Inflammatory macrophage treated with lipopolysaccharide for 4 hours (primary cell): ENCODE results near the gene CD34.
"Not testable (repeated sequence)": the region's sequence is repeated elsewhere in the genome, so short reads cannot be mapped to it uniquely, and the experiment has no call there.

Source experiments
- DNase-seq: peaks from one replicate; pipeline ENCODE4 v3.0.0-alpha.2; 2020

Gene CD34

DNA sequence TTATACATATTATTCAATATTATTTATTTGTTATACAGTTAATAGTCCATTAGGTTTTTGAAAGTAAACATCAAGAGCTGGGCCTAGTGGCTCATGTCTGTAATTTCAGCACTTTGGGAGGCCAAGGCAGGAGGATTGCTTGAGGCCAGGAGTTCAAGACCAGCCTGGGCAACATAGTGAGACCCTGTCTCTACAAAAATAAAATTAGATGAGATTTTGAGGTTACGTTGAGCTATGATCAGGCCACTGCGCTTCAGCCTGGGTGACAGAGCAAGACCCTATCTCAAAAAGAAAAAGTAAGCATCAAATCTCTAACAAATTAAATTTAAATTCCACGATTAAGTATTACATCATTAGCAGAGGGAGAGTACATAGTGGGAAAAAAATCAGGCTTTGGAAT is 15.0 kb upstream of the CD34 start:
- not testable (repeated sequence) for DNase-seq

DNA sequence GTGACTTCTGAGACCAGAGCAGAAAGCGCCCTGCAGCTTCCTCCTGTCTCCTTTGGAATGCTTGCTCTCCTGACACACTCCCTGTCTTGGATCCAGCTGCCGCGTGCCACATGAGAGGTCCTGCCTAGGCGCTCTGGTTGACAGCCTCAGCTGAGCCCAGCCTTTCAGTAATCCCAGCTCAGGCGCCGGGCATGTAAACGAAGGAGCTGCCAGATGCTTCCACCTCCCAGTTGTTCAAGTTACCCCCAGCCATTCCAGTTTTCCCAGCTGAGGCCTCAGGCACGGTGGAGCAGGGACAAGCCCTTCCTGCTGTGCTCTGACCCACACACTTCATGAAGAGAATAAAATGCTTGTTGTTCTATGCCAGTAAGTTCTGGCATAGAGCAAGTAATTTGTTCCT is 14.3 kb upstream of the CD34 start:
- no peak for DNase-seq

- no peak for DNase-seq
Measured at GRCh38 chr1:207923561-207923960, 12.6 kb upstream of the CD34 start.

DNA sequence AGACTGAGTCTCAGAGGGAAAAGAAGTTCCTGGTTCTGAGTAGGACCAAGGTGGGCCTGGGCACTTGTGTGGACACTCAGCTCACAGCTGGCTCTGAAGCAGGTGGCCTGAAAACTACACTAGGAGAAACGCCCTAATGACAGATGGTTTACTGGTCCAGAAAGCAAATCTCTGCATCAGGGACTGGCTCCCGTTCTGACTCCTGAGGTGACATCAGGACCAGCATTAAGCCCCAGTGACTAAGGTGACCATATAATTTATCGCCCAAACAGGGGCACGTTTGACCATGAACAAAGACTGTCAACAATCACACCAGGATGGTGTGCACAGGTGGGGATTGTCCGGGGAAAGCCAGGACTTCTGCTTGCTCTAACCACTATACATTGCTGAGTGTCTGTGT is 12.2 kb upstream of the CD34 start:
- DNase-seq: no peak

- DNase-seq: no peak
Measured at GRCh38 chr1:207922554-207922953, 11.6 kb upstream of the CD34 start.

GRCh38 chr1:207921321-207921720 is 10.4 kb upstream of the CD34 start:
- no peak for DNase-seq

DNA sequence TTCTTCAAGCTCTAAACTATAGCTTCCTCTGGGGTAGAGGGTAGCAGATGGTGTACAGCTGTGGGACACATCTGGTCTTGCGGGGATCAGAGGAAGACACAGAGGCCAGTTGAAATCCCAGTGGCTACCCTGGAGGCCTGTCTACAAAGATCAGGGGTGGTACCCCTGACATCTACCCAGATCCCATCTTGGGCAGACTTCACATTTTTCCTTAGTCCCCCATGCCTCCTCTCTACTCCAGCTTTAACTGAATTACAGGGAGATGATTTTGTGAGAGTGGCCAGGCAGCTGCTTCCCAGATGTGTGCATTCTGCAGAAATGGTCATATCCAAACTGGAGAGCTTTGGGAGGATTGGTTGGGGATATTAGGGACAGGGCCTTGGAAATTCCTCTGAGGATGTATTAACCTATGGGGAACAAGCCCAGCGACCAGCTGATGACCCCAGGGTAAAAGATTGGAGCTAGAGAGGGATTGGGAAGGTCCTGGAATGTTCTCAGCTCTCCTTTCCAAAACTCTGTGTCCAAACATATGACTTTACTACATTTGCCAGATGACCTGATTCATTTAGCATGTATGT is 9.6 kb upstream of the CD34 start:
- no peak for DNase-seq

DNA sequence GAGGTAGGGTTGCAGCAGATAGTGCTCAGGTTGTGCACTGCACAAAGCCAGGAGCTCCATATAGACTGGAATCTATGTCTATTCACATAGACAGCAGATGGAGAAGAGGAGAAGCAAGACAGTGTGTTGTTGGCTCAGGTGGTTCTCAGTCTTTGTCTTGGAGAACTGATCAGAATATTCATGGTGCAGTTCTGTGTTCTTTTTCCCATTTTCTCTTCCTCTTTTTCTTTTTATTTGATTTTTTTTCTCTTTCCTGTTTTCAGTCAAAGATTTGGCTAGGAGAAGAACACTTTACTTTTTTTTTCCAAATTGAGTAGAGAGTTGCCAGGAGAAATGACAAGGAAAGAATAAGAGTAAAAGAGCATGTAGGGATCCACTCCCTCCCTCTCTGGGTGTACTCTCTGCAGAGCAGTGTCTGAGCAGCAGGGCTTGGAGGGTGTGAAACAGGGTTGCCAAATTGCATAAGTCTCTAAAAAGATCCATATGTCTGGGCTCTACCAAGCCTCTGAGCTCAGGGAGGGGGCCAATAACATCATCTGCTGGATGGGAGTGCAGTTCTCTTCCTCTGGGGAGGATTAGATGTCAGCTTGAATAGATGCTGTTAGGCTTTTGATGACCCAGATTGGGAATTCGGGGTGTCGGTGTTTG is 8.7 kb upstream of the CD34 start:
- no peak for DNase-seq

DNA sequence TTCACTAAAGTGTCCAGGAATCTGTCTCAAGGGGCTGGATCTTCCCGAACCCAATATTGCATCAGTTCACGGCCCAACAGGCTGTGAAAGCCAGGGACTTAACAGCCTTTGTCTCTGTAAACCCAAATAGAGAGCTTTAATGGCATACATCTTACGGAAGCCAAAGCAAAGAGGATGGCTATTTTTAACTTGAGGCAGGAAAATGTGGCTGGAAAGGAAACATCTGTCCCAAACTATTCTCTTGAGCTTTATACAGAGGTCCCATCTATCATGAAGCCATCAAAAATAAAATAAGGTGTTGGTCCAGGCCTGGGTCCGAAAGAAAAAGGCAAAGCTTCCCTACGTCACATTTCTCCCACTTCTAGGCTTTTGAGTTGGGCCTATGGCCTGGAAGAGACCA is 7.7 kb upstream of the CD34 start:
- DNase-seq: no peak

DNA sequence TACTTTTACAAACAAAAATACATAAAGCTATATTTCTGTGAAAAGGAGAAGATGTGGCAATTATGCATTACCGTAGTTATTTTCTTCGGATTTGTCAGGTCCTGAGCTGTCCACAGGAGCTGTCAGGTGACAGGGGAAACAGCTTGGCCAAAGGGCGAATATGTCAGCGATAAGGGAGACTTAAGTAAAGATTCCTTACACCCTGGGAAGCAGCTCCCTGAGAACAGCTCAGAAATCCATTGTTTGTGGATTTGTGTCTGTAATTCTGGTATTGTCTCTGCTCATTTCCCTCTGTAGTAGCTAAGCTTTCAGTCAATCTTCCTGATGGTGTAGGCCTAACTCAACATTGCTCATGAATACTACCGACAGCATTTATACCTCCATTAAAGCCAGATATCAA is 7.1 kb upstream of the CD34 start:
- DNase-seq: no peak

- DNase-seq: no peak
Measured at GRCh38 chr1:207917080-207917479, 6.2 kb upstream of the CD34 start.

GRCh38 chr1:207913951-207914350 is 3.0 kb upstream of the CD34 start:
- DNase-seq: no peak

DNA sequence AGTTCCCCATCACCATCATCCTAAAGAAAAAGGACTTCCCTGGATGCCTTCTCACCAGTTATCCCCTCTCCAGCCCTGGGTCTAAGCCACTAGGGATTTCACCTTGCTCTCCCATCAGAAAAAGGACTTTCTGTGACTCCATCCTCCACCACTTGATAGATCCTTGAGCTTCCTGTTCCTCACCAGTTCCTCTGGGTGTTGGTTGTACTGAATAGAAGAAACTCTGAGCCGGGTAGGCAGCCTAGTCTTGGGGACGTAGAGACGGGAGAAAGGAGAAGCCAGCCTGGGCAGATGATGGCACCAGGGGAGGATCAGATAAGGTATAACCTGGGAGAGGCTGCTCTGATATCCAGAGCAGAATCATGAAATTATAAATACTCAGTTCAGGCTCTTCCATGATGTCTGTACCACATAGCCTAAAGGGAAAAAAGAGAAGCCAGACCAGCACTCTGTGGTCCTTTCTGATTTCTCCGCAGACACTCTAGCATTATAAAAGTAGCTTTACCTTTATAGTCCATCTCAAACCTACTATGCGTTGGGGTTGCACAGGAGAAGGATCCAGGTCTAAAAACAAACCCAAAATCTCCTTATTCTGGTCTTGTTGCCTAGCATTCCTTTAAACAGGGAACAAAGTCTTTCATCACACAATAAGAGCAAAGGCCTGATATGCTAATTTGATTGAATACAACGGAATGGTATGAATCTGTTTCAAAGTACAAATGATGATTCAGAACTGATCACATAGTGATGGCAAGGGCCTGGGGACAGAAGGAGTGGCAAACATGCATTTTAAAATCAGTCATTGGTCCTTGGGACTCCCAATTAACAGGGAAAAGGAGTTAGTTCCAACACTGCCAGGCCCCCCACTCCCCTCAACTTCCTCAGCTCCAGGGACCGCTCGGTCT is 1.2 kb upstream of the CD34 start:
- DNase-seq: peak; percentile 12

DNA sequence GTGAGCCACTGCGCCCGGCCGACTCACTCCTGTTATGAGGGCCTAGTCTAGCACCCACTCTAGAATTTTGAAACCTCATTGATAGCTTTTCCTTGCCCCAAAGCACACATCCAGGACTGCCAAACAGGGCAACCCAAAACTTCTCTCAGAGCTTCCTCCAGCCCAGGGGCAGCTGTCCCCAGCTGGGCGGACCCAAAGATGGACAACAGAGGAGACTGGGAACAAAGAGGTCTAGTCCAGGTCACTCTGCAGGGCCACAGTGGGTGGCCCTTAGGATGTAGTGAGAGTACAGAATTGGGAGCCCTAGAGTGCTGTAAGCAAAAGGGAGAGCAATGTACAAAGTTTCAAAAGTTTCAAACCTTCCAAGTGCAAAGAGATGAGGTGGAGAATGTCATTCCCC is 1.2 kb downstream of the CD34 start:
- DNase-seq: no peak

DNA sequence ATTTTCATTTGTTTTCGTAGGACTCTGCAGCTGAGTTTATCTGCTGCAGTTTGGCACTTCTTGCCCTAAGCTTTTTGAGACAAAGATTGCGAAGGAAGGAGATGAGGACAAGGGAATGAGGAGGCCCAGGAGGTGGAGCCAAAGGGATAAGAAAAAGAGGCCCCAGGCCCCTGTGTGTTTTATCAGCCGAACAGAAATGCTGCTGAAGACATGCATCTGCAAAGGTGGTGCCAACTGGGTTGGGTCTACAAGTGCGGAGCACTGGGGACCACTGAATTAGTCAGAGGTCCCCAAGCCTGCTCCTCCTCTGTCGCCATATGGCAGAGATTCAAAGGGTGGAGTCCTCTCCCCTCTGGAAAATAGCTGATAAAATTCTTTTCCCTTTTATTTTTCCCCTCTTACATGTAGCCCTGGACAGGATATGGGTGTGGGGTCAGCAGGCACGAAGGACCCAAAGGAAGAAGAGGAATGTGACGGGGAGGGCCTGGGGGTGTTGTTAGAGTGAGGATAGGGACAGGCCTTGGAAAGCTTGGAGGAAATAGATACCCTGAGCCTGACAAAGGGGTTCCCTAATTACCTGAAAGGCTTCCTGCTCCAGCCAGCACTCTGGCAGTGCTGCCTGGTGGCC is 2.7 kb downstream of the CD34 start:
- no peak for DNase-seq

GRCh38 chr1:207904391-207904790 is 6.5 kb downstream of the CD34 start:
- DNase-seq: no peak

DNA sequence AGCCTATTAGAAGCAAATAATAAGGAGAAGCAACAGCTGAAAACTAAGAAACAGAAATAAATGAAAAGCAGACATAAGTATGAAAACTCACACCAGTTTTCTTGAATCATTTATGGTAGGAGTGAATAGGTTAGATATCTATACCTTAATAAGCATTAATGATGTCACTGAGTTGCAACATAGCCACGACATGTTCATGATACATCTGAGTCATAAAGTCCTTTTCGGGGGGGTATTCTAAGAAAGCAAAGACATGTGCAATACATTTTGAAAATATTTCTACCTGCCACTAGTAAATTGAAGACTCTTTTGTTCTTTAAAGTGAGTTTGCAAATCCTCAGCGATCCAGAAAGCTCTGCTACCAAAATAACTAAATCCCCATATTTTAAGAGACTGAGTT is 7.2 kb downstream of the CD34 start:
- no peak for DNase-seq

DNA sequence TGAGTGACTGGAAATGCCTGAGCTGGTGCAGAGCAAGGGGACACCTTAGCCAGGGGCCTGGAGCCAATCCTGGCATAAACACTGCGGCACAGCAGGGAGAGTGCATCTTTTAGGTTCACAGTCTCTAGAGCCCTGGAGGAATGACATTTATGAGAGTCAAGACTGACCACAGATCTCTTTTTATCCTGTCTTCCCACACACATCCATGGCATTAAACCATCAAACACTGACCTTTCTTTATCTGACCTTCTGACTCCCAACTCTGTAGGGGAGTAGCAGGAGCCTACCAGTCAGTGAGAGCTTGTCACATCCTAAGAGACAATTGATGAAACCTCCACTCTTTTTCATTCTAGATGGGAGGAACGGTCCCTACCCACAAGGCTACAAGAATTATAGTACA is 7.9 kb downstream of the CD34 start:
- no peak for DNase-seq

DNA sequence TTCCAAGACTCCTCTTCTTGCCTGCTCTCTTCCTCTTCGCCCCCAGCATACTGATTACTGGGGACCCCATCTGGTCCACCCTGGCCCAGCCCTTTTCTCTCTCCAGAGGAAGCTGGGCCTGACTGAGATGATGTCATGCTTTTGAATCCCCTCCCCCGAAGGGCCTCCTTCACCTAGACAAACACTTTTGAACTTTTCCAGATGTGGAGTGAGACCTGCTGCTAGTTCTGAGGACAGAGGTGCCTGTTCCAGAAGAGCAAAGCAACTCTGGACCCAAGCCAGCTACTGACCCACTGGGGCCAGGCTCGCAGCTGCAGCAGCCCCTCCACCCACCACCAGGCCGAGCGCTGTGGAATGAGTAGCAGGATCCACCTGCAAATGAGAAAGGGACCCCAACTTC is 8.4 kb downstream of the CD34 start:
- DNase-seq: no peak

DNA sequence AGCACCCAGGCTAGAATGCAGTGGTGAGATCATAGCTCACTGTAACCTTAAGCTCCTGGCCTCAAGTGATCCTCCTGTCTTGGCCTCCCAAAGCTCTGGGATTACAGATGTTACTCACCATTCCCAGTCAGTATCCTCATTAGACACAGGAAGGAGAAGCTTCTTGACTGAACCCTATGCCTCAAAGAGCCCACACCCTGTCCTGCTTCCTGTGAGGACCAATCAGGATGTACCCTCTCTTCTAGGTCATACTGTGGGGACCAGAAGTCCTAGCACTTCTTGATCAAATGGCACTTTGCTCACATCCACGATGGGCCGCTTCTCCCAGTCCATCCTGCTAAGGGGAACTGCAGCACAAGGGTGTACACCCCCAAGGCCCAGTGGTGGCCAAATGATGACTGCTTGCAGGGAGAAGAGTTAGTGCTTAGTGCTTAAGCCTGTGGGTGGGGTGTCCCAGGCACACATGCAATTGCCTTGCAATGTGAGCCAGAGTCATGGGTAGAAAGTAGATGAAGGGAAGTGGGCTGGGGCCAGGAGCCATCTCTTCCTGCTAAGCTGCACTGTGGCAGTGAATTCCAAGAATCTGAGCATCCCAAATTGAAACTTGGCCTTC is 9.8 kb downstream of the CD34 start:
- DNase-seq: peak; percentile 30

- DNase-seq: no peak
Measured at GRCh38 chr1:207898836-207899235, 12.1 kb downstream of the CD34 start.

DNA sequence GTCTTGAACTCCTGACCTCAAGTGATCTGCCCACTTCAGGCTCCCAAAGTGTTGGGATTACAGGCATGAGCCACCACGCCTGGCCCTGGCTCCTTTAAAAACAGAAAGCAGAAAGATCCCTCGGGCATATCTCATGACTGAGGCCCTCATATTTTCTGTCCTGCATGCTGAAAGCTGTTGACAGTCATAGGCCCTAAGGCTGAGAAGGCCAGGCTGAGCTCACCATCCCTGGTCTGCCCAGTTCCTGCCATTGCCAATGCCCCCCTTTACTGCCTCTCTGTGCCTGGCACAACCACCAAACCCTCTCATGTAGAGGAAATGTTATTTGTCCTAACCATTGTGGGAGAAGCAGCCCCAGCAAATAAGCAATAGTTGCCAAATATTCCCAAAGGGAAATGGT is 12.7 kb downstream of the CD34 start:
- DNase-seq: no peak

GRCh38 chr1:207897188-207897587 is 13.7 kb downstream of the CD34 start:
- DNase-seq: no peak
